K562 (cell line): ENCODE results near the gene GRAMD1B. TPM values are rescaled to one million over a fixed set of nuclear protein-coding genes. Genes with fewer than 3 reads are reported as not detected.

Source experiments
- ATAC-seq: fragments of 200-7000 bp; cut with Tn5 transposase; 3 replicates; pipeline ENCODE4 v1.9.1; 2020; ENCODE audit warnings: moderate library complexity
- BruUV-seq: library from RNA; stranded (reverse); fragments of 400-500 nt; replicated peaks from 2 replicates; lab custom pipeline; 2021; lab: Mats Ljungman, UMichigan
- CTCF ChIA-PET: fragments of 300-600 bp; formaldehyde crosslinking; extraction: SDS; loops from one replicate; lab custom pipeline; 2021; ENCODE audit warnings: low intra/inter-chr PET ratio; lab: Yijun Ruan, JAX
- POLR2A ChIA-PET: fragments of 300-600, 350-650 bp; sonication (Branson Sonifier 250); formaldehyde crosslinking; extraction: SDS; loops from one replicate; lab custom pipeline; 2021; ENCODE audit warnings: antibody characterized with exemption, inconsistent platforms; lab: Yijun Ruan, JAX
- DNase-seq, 4 experiments: peaks; one replicate each; pipeline versions ENCODE4 v3.0.0 to v3.0.0-alpha.2; 2011 to 2018; ENCODE audit warnings: low spot score in 3 of 4, mixed read lengths in 3 of 4; ENCODE audit errors: extremely low read depth in 1 of 4
- FAIRE-seq: peaks from 2 replicates; lab custom pipeline; 2011; peaks lifted over from hg19 to GRCh38; lab: Jason Lieb, UNC
- H2AFZ ChIP-seq: 2 replicates; pipeline ENCODE4 v1.6.0; 2011; ENCODE audit warnings: low read depth, low read length, control low read depth, inconsistent platforms
- H3K27ac ChIP-seq: fragments of 200-600 bp; 3 replicates; pipeline ENCODE4 v1.8.0; 2011; ENCODE audit warnings: low read depth, mild to moderate bottlenecking, control low read depth, inconsistent platforms, low read length, moderate library complexity, mixed read lengths; ENCODE audit errors: extremely low read depth
- H3K27me3 ChIP-seq, 2 experiments: fragments of 300-600 bp in 1 of 2; 2 replicates in 1 of 2; 3 replicates in 1 of 2; pipeline versions ENCODE4 v1.6.0 to v1.8.0; 2011; ENCODE audit warnings: inconsistent platforms in 2 of 2, low read length in 2 of 2, mild to moderate bottlenecking in 1 of 2, mixed read lengths in 1 of 2, moderate library complexity in 1 of 2; ENCODE audit not compliant: control insufficient read depth in 2 of 2, insufficient read depth in 2 of 2
- H3K36me3 ChIP-seq: fragments of 300-600 bp; 3 replicates; pipeline ENCODE4 v1.8.0; 2011; ENCODE audit warnings: mild to moderate bottlenecking, low read length, inconsistent platforms; ENCODE audit not compliant: control insufficient read depth, insufficient read depth
- H3K4me1 ChIP-seq, 2 experiments: fragments of 200-600 bp in 1 of 2; replicated peaks in 1 of 2; 2 replicates in 1 of 2; 3 replicates in 1 of 2; pipeline versions ENCODE4 v1.5.1 to v1.8.0; 2011; ENCODE audit warnings: inconsistent platforms in 2 of 2, low read length in 2 of 2, mild to moderate bottlenecking in 1 of 2, mixed read lengths in 1 of 2, moderate library complexity in 1 of 2; ENCODE audit not compliant: control insufficient read depth in 2 of 2, insufficient read depth in 2 of 2
- H3K4me2 ChIP-seq: 2 replicates; pipeline ENCODE4 v1.6.1; 2011; ENCODE audit warnings: low read length, control low read depth, inconsistent platforms, mixed read lengths; ENCODE audit not compliant: insufficient read depth
- H3K4me3 ChIP-seq: fragments of 200-600 bp; sonication (generic), shearing (Covaris generic); 2 replicates; pipeline ENCODE4 v1.5.1; 2016; ENCODE audit warnings: control low read depth, inconsistent platforms
- H3K79me2 ChIP-seq: fragments of 200-600 bp; 3 replicates; pipeline ENCODE4 v1.8.0; 2011; ENCODE audit warnings: low read length, inconsistent platforms; ENCODE audit not compliant: control insufficient read depth, insufficient read depth
- H3K9ac ChIP-seq, 2 experiments: 2 replicates each; pipeline versions ENCODE4 v1.6.0 to v1.6.1; 2011; ENCODE audit warnings: low read depth in 2 of 2, low read length in 2 of 2, control low read depth in 1 of 2, inconsistent platforms in 1 of 2, mild to moderate bottlenecking in 1 of 2, mixed read lengths in 1 of 2; ENCODE audit not compliant: insufficient read depth in 1 of 2
- H3K9me1 ChIP-seq: one replicate; pipeline ENCODE4 v1.6.0; 2011; ENCODE audit warnings: inconsistent platforms, mild to moderate bottlenecking, low read length, moderate library complexity; ENCODE audit not compliant: control insufficient read depth, insufficient read depth
- H3K9me3 ChIP-seq: replicated peaks from 2 replicates; pipeline ENCODE4 v1.5.1; 2011; ENCODE audit warnings: low read depth, low read length, inconsistent platforms; ENCODE audit not compliant: control insufficient read depth, insufficient read depth
- H4K20me1 ChIP-seq: replicated peaks from 2 replicates; pipeline ENCODE4 v1.6.1; 2011; ENCODE audit warnings: low read length, inconsistent platforms, mixed read lengths; ENCODE audit not compliant: control insufficient read depth, insufficient read depth
- CHCHD3 ChIP-seq: fragments of 250-450 bp; sonication (Bioruptor Pico); IDR thresholded peaks from 2 replicates; pipeline ENCODE4 v2.1.2; 2022; ENCODE audit warnings: mild to moderate bottlenecking
- DACH1 ChIP-seq: fragments of 450-650 bp; IDR thresholded peaks from 2 replicates; pipeline ENCODE4 v1.6.1; 2018; ENCODE audit not compliant: partially characterized antibody
- NFATC3 ChIP-seq: fragments of 450-650 bp; IDR thresholded peaks from 2 replicates; pipeline ENCODE4 v1.6.1; 2017; ENCODE audit warnings: mild to moderate bottlenecking
- NR2C2 ChIP-seq, 2 experiments: fragments of 200-800 bp in 1 of 2; sonication (Bioruptor generic) in 1 of 2; sonication (generic) in 1 of 2; formaldehyde crosslinking in 1 of 2; IDR thresholded peaks; 2 replicates each; pipeline versions ENCODE4 v1.6.1 to v1.8.0; 2016 to 2022; ENCODE audit warnings: mild to moderate bottlenecking in 1 of 2, missing compliant biosample characterization in 1 of 2, missing genetic modification characterization in 1 of 2, missing genetic modification reagents in 1 of 2
- RBM22 ChIP-seq: fragments of 200-400 bp; formaldehyde crosslinking; IDR thresholded peaks from 2 replicates; pipeline ENCODE4 v1.6.1; 2018; ENCODE audit warnings: low read length, low read depth; ENCODE audit not compliant: poor library complexity, severe bottlenecking
- WGBS: fragments of 100-300 bp; shearing (Covaris generic); methylation state at CpG from one replicate; pipeline ENCODE4 v1.1.6; 2016; ENCODE audit warnings: low coverage, mixed read lengths; ENCODE audit not compliant: insufficient coverage; ENCODE audit errors: missing lambda C conversion rate; 5-methylcytosine and 5-hydroxymethylcytosine counted together
- in situ Hi-C: fragments of 300-500 bp; cut with MboI; formaldehyde crosslinking; loops from 4 replicates; pipeline ENCODE4 v1.15.0; 2018; ENCODE audit warnings: inconsistent platforms, mixed read lengths
- intact Hi-C: fragments of 100-400 bp; cut with micrococcal nuclease; formaldehyde crosslinking; loops from 2 replicates; pipeline ENCODE4 v1.14.2; 2022
- polyA plus RNA-seq, 8 experiments: library from polyadenylated mRNA; depleted of rRNA in 4 of 8; stranded (reverse) in 5 of 8; unstranded in 3 of 8; fragments of >200 nt; fragmentation: Nextera tagmentation in 2 of 8; fragmentation: Illumina TruSeq in 1 of 8; extraction: Ambion mirVana in 2 of 8; extraction: Trizol in 1 of 8; gene quantifications; 2 replicates each; pipeline versions ENCODE4 v1.2.1 to v1.2.3, GENCODE V29; 2011 to 2014; ENCODE audit warnings: inconsistent platforms in 1 of 8, missing spikeins in 1 of 8
- total RNA-seq, 7 experiments: library from RNA; depleted of rRNA in 6 of 7; stranded (reverse); fragments of >200 nt in 6 of 7; fragmentation: Illumina TruSeq in 2 of 7; extraction: Trizol in 2 of 7; gene quantifications; 2 replicates each; pipeline versions ENCODE4 v1.2.1 to v1.2.3, GENCODE V29; 2011 to 2021; ENCODE audit warnings: low replicate concordance in 1 of 7
- TF ChIP-seq, protein P1 (sequence below): fragments of 250-450 bp; sonication (Bioruptor Pico); IDR thresholded peaks from 2 replicates; pipeline ENCODE4 v1.8.0; 2021; ENCODE audit warnings: borderline replicate concordance, mild to moderate bottlenecking, moderate library complexity; ENCODE audit not compliant: poor library complexity, severe bottlenecking
- TF ChIP-seq, protein P2 (sequence below): fragments of 450-650 bp; formaldehyde crosslinking; IDR thresholded peaks from 2 replicates; pipeline ENCODE4 v1.4.0; 2020; ENCODE audit warnings: mild to moderate bottlenecking, mixed read lengths

Gene GRAMD1B
- total and polyA plus RNA-seq, 9 of the 15 experiments (the other 6 are each of a cell fraction or from before 2014, with no cell fraction given), result 0.31 TPM; not detected in 8

DNA sequence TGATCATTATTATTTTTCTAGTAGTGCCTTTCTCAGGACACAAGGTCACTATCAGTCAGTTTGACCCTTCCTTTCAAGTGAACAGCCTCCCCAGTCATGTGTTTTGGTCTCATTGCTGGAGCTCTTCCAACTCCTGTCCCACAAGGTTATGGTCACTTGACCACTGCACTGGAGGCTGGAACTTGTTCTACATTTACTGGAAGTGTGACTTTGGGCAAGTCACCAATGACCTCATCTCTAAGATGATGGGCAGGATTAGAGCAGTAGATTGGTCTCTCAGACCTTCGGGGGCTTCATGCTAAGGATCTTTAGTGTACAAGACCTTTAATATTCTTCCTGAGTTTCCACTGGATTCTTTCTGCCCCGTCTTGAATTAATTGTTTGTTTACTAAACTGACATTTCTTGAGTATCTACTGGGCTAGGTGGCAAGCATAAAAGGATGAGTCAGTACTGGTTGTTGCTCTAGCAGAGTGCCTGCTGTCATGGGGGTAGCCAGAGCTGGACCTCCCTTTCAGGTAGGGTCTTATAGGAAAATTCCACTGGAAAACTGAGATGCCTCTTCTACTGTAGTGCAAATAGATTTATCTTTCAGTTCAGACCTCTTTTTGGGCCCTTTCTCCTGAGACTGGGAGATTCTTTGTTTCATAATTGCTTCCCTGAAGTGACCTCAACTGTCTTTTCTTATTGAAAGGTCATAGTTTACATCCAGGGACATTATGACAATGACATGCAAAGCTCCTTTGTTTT is 106.8 kb downstream of the GRAMD1B start:
- CTCF ChIA-PET, result no interaction called here
- no peak overlapping the region for H3K9ac ChIP-seq
- H3K4me3 ChIP-seq, result no peak overlapping the region
- no TSS peak for BruUV-seq
- H3K27ac ChIP-seq, result no peak overlapping the region
- TF ChIP-seq NR2C2 (CRISPR knock-in tag; IDR thresholded peaks at IDR 0.05), result no peak
- peak; percentile 59; the same call in 1 of the 2 replicates for TF ChIP-seq NR2C2 (tag; IDR thresholded peaks at IDR 0.05)
- TF ChIP-seq, protein P1, sequence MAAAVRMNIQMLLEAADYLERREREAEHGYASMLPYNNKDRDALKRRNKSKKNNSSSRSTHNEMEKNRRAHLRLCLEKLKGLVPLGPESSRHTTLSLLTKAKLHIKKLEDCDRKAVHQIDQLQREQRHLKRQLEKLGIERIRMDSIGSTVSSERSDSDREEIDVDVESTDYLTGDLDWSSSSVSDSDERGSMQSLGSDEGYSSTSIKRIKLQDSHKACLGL (CRISPR knock-in tag), result no peak
- TF ChIP-seq NFATC3, result no peak
- TF ChIP-seq, protein P2, sequence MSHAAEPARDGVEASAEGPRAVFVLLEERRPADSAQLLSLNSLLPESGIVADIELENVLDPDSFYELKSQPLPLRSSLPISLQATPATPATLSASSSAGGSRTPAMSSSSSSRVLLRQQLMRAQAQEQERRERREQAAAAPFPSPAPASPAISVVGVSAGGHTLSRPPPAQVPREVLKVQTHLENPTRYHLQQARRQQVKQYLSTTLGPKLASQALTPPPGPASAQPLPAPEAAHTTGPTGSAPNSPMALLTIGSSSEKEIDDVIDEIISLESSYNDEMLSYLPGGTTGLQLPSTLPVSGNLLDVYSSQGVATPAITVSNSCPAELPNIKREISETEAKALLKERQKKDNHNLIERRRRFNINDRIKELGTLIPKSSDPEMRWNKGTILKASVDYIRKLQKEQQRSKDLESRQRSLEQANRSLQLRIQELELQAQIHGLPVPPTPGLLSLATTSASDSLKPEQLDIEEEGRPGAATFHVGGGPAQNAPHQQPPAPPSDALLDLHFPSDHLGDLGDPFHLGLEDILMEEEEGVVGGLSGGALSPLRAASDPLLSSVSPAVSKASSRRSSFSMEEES (CRISPR knock-in tag), result no peak
- no peak for TF ChIP-seq CHCHD3 (CRISPR knock-in tag)
- TF ChIP-seq RBM22, result no peak
- TF ChIP-seq DACH1, result no peak
- H3K36me3 ChIP-seq, result no peaks in the 10 kb centered on the region
- no peak overlapping the region for H2AFZ ChIP-seq
- intact Hi-C loops (no loop called here), in situ Hi-C loops (no loop called here)
- no peak for DNase-seq
- no peak overlapping the region for H3K4me2 ChIP-seq
- POLR2A ChIA-PET, result interaction anchor here (1.1 kb wide), 1 partner anchor 11 kb away, joined by 5 read pairs; no protein-coding TSS in a partner anchor
- H3K9me1 ChIP-seq, result no peaks in the 10 kb centered on the region
- H4K20me1 ChIP-seq, result no peaks in the 10 kb centered on the region
- 0 out of 5 replicates have a peak, but pooled peaks cover 0 to 3% of the 10 kb centered on the region in 2 experiments for H3K27me3 ChIP-seq
- ATAC-seq, result no peak
- no peak for FAIRE-seq
- 5% methylated on average over 2 of the region's 2 CpGs for WGBS
- no peaks in the 10 kb centered on the region for H3K4me1 ChIP-seq
- no peaks in the 10 kb centered on the region for H3K79me2 ChIP-seq
- no peaks in the 10 kb centered on the region for H3K9me3 ChIP-seq
